Stimulated activated CD4-positive, alpha-beta T cell treated with anti-CD3 and anti-CD28 coated beads, Interleukin-4, amount 100 ng/mL, for 48 hours (primary cell): ENCODE data around the gene GATD1.
"Not testable (repeated sequence)": the region's sequence is repeated elsewhere in the genome, so short reads cannot be mapped to it uniquely, and the experiment has no call there.

Source experiments
- DNase-seq, 2 donors: peaks; one replicate each; pipeline ENCODE4 v3.0.0-alpha.2; 2020; ENCODE audit warnings: low read depth in 2 of 2

Gene GATD1

DNA sequence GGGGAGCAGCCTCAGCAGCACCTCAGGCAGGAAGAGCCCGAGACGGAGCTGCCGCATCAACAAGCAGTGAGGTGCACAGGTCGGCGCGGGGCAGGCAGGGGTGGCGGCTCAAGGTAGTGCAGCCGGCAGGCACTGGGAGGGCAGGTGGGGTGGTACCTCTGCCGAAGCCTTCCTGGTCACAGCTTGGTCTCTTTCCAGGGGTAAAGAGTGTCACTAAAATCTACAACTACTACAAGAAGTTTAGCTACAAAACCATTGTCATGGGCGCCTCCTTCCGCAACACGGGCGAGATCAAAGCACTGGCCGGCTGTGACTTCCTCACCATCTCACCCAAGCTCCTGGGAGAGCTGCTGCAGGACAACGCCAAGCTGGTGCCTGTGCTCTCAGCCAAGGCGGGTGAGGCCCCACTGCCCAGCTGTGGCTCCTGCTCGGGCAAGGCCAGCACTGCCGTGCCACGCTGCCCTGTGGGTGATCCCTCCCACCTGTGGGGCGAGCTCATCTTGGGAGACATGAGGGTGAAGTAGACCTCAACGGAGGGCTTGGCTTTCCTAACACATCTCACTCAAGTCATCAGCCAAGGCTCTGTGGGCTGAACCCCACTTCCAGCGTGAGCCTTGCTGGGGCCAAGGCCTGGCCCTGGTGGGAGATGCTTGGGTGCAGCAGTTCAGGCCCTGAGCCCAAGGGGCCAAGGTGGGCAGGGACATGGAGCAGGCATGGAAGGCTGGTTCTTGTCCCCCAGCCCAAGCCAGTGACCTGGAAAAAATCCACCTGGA, 13.6 kb downstream of the GATD1 start:
- no peak for DNase-seq

DNA sequence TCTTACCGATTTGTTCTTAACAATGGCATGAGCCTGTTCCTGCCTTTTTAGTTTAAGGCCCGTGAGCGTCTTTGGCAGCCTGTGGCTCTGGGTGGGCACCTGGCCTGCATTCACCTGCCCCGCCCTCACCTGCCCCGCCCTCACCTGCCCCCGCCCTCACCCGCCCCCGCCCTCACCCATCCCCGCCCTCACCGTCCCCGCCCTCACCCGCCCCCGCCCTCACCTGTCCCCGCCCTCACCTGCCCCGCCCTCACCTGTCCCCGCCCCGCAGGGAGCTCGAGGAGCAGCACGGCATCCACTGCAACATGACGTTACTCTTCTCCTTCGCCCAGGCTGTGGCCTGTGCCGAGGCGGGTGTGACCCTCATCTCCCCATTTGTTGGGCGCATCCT, 14.2 kb downstream of the GATD1 start:
- no peak for DNase-seq

DNA sequence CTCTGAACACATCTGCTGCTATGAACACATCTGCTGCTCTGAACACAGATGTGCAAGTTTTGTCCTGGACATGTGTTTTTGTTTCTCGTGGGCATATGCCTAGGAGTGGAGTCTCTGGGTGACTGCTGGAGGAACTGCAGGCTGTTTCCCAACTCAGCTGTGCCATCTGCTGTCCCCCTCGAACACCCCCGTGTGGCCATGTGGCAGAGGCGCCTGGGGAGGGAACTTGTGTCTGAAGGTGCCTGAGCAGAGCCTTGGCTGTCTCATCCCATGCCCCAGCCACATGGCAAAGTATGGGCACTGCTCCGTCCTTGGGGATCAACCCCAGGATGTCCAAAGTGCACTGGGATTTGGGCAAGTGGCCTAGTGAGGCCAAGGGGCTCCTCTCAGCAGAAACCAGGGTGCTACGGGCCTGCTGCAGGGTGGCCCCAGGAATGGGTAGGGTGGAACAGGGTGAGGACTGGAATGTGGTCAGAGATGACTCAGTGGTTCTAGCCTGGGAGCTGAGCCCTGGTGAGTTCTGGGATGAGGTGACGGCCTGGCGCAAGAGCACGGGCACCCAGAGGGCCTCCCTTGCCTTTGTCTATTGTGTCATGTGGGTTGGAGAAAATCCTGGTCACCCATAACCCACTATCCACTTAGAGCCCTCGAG, 14.7 kb downstream of the GATD1 start:
- DNase-seq = no peak

DNA sequence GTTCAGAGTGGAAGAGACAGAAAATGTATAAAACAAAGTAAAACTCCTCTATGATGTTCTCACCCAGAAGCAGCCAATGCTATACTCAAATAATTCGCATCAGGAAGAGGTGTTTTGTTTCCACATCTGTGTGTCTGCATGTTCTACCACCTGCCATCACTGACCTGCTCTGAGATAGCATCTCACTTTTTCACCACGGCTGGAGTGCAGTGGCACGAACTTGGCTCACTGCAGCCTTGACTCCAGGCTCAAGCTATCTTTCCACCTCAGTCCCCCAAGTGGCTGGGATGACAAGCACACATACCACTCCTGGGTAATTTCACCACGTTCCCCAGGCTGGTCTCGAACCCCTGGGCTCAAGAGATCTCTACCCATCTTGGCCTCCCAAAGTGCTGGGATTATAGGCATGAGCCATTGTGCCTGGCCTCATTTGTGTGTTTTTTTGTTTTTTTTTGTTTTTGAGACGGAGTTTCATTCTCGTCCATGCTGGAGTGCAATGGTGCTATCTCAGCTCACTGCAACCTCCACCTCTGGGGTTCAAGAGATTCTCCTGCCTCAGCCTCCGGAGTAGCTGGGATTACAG, 15.7 kb downstream of the GATD1 start:
- no peak for DNase-seq

DNA sequence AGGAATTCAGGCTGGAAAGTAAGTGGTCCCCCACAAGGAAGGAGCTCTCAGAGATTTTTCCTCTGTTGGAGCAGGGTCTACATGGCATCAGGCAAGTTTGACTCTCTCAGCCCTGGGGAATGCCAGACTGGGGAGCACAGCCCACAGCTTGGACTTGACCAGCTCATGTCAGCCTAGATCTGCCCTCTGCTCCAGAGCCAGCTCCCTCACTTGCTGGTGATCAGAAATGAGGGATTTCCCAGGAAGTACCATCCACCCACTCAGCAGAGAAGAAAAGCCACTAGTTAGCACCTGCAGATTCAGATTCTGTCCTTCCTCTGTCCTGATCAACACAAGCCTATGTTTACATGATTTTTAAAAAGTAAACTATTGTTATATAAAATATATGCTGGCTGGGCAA, 17.1 kb downstream of the GATD1 start:
- no peak for DNase-seq

DNA sequence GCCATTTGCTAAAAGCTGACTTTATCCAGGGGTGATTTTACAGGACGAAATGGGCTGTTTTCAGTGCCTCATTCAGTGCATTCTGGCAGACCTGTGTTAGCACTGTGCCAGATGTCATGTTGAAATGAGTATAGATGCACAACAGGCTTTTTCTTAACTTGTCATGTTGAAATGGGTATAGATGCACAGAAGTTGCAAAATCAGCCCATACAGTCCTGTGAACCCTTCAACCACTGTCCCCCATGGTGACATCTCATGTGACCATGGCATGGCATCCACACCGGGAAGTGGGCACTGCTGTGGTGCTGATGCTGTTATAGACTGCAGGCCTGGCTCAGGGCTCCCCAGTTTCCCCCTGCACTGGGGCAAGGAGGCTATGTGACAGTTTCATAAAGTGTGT, 27.6 kb downstream of the GATD1 start:
- DNase-seq = no peak

DNA sequence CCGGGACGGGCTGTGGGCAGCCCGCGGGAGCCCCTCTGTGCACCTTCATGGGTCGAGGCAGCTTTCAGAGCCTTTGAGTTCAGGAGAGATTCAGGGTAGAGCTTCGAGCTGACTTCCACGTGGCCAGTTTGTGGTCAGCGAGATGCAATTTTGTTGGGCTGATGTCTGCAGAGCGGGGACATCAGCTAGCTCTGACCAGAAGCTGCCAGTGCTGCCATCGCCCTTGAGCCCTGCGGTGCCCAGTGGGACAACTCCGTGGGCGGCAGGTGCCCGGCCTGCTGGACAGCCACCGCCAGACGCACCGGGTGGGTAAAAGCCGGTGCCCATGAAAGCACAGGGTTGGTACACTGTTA, 29.3 kb downstream of the GATD1 start:
- no peak for DNase-seq

DNA sequence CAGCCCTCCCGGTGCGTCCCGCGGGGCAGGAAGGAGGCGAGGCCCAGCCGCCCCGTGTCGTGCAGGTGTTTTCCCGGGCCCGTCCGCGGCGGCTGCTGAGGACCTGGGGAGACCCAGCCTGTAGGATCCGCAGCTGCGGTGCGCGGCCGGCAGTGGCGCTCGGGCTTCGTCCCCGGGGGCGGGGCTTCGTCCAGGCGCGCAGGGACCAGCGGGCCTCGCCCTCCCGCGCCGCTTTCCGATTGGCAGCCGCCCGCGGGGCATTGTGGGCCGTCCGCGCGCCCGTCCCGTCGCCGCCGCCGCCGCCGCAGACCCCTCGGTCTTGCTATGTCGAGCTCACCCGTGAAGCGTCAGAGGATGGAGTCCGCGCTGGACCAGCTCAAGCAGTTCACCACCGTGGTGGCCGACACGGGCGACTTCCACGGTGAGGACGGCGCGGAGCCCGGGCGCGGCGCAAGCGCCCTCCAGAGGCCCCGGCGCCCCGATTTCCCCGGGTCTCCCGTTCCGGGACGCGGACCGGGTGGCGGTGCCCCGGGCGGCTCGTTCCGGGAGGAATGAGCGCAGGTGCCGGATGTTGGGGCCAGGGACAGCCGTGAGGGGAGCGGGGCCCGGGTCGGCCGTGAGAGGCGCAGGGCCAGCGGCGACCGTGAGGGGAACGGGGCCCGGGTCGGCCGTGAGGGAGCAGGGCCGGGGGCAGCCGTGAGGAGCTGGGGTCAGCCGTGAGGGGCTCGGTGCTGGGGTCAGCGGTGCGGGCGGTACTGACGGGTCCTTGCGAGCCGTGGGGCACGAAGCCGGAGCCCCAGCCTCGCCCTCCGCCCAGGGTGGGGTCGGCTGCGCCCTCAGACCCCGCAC, 29.9 kb downstream of the GATD1 start, which contains the start of gene TALDO1:
TALDO1 (plus strand) TSS at position 307 of the 849 bp plus-strand sequence; CDS start at position 325, 18 bp downstream.
- peak; percentile 81 to 90 for DNase-seq

DNA sequence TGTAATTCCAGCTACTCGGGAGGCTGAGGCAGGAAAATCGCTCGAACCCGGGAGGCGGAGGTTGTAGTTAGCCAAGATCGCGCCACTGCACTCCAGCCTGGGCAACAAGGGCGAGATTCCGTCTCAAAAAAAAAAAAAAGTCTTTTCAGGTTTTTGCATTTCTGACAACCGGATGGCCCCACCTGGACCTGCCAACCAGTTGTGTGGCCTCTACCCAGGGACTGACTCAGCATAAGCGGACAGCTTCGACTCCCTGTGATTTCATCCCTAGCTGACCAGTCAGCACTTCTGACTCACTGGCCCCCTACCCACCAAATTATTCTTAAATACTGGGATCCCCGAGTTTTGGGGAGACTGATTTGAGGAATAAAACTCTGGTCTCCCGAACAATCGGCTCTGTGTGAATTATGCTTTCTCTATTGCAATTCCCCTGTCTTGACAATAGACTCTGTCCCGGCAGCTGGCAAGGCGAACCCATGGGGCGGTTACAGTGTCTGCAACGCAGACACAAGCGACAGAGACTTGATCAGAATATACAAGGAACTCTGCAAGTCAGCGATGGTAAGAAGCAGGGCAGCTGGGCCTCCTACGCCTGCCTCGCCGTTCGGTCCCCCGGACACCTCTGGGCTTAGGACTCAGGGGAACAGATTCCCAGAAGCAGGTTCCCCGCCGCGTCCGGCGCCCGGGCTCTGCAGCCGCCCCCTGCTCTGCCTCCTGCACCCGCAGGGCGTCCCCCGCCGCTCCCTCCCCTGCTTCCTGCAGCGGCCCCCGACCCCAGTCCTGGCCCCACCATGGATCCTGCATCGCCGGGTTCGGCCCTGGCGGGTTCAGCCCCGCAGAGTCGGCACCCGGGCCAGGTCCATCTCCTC, 30.8 kb downstream of the GATD1 start:
- no peak for DNase-seq

DNA sequence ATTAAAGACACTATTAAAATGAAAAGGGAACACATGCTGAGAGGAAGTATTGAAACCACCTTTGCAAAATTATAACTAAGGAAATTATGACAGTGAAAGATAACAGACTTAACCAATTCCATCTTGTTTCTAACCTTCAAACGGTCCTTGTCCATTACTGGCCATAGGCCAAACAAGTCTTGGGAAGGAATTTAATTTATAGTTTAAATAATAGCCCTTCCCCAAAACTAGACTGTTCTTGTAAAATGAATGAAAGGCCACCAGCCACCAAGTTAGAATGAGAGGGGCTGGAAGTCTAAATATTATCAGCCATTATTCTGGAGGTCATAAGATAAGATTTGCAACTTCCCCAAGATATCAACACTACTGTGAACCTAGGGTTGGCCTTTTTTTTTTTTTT, 31.9 kb downstream of the GATD1 start:
- no peak for DNase-seq

DNA sequence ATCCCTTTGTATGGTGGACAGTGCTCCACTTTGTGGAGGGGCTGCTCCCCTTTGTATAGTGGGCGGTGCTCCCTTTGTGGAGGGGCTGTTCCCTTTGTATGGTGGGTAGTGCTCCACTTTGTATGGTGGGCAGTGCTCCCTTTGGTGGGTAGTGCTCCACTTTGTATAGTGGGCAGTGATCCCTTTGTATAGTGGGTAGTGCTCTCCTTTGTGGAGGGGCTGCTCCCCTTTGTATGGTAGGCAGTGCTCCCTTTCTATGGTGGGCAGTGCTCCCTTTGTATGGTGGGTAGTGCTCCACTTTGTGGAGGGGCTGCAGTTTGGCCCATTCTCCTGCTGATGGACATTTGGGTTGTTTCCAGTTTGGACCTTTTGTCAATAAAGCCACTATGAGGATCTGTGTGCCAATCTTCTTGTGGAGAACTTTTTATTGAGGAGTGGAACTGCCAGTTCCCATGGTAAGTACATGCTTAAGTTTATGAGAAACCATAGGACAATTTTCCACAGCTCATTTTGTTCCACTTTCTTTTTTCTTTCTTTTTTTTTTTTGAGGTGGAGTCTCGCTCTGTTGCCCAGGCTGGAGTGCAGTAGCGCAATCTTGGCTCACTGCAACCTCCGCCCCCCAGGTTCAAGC, 34.6 kb downstream of the GATD1 start:
- no peak for DNase-seq

DNA sequence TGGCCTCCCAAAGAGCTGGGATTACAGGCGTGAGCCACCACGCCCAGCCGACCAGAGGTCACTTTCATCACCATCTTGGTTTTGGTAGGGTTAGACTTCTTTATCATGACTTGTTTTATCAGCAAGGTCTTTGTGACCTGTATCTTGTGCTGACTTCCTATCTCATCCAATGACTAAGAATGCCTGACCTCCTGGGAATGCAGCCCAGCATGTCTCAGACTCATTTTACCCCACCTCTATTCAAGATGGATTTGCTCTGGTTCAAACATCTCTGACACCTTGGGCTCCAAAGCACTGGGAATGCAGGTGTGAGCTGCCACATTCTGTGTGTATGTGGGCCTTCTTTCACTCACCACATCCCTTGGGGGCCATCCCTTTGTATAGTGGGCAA, 35.1 kb downstream of the GATD1 start:
- no peak for DNase-seq

DNA sequence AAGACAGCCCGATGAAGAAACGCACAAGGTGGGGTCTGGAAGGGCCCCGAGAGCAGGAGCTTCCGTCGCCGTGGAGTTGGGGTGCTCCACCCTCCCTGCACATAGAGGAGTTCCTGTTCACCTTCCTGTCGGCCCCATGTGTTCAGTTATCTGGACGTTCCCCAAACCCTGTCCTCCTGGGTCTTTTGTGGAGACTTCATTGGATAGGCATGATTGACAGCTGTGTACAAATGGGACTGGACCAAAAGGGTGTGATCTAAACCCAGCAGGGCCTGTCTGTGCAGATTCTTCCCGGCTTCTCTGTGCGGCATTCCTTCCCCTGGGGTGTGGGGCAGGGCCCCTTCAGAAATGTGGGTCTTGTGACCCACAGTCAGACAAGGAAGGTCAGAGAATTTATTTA, 39.4 kb downstream of the GATD1 start:
- DNase-seq = not testable (repeated sequence)

DNA sequence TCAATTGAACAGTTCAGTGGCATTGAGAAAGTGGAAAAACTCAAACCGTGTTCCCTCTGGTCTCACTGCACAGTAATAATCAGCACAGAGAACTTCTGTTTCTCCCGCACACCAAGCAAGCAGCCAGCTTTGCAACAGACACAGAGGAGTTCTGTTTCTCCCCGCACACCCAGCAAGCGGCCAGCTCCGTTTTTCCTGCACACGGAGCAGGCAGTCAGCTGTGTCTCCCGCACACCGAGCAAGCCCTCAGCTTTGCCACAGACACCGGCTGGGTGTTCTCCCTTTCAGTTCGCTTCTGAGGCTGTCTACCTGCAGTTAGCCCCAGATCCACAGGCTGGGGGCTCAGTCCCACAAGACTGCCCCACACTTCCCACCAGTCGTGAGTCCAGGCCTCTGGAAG, 39.9 kb downstream of the GATD1 start:
- no peak for DNase-seq

DNA sequence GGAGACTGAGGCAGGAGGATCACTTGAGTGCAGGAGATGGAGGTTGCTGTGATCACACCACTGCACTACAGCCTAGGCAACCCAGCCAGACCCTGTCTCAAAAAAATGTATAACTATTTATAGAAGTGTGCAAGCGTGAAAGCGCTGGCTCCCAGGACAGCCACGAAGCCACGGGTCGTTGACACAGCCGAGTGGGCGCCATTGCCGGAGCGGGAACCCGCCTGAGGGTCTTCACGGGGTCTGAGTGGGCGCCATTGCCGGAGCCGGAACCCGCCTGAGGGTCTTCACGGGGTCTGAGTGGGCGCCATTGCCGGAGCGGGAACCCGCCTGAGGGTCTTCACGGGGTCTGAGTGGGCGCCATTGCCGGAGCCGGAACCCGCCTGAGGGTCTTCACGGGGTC, 42.7 kb downstream of the GATD1 start:
- DNase-seq = not testable (repeated sequence)

DNA sequence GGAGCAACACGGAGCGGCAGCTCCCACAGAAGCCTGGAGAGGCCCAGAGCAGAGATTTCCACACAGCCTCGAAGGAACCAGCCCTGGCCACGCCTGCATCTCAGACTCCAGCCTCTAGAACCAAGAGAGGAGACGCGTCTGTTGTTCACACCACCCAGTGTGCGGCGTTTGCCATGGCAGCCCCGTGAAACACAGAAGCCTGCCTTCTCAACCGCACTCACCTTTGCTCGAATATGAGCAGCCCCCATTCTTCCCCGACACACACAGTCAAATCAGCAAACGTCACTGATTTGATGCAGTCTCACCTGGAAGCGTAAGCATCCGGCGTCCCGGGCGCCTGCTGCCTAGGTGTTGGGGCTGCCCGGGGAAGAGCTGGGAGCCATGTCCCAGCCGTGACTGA, 44.2 kb downstream of the GATD1 start:
- no peak for DNase-seq

DNA sequence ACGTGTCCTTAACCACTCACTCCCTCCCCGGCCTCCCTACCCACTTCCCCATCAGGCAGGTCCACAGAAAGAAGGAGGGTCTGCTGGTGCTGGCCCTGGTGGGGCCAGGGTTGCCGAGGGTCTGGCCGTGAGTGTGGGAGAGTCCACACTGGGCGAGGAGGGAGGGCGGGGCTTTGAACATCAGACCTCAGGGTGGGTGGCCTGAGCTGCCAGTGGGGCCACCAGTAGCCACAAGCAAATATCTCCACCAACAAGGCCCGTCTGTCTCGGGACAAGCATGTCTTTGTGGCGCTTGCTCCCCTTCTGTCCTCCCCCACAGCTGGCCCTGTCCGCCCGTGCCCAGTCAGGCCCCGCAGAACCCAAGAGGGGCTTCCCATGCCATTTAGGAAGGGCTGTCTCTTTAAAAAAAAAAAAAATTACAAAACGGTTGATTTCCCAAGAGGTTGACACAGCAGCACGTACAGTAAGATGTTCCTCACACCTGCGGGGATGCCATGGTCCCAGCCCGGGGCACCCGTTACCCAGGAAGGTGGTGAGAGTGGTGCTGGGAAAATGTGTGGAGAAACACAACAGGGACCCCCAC, 47.7 kb downstream of the GATD1 start:
- DNase-seq = no peak

DNA sequence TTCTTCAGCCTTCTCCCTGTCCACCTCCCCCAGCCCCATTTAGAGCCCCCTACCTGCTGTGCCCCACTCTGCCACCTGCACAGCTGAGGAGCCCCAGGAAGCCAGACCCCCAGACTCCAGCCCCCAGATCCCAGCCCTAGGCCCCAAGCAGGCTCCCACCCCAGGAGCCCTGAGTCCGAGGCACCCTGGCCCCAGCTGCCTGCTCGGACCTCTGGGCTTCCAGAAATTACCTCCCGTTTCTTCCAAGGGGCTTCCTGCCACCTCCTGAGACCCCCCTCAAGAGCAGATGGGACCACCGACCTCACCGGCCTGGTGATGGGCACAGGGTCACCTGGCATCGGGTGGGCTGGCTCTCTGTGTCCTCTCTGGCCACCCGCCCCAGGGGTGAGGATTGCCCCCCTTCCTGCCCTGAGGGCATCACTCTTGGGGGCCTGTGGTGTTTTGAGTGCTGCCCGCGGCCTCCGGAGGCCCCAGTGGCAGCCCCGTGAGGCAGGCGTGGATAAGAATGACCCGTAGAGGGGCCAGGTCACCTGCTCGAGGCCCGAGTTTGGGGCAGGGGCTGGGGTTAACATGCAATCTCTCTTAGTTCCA, 48.3 kb downstream of the GATD1 start:
- no peak for DNase-seq

DNA sequence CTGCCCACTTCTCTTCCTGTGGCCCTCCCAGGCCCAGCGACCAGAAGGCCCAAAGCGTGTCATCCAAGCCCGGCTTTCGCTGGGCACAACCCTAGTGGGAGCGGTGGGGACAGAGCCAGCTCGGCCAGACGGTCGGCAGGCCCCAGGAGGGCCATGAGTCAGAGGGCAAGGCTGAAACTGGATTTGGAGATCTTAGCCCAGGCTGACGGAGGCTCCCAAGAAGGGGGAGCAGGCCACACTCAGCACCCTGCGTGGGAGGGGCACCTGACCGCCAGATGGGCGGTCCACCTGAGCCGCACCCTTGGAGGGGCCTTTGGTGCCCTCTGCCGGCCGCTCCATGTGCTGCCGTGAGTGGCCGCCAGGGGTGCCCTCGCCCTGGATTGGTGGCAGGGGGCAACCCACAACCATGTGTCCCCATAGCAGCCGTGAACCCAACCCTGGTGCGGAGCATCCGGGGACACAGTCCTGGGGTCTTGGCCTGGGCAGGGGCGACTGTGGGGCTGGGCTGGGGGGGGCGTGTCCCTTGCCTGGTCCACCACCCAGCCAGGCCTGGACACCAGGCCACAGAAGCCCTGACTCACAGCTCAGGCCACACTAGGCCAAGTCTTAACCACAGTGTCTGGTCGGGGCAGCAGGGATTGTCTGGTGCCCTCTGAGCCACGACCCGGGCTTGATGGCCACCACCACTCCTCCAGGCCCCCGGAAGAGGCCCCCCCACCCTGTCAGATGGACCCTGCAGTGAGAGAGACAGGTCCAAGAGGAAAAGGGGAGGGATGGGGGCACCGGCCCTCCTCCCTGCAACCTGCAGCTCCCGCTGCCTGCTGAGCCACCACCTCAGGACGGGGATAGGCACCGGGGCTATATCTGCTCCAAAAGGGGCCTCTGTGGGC, 49.2 kb downstream of the GATD1 start:
- peak; percentile 75 to 80 for DNase-seq
